DOHH2 (cell line): ENCODE results near the gene SECISBP2.

Experiments
- H3F3A ChIP-seq: fragments of 200-600 bp; sonication (generic), shearing (Covaris generic); 2 replicates; pipeline ENCODE4 v1.6.0; 2016; ENCODE audit warnings: antibody characterized with exemption, mild to moderate bottlenecking; ENCODE audit not compliant: control insufficient read depth, insufficient read depth
- H3K27ac ChIP-seq: fragments of 200-600 bp; sonication (generic); 2 replicates; pipeline ENCODE4 v1.5.1; 2014; ENCODE audit warnings: low read depth, mild to moderate bottlenecking, low read length, moderate library complexity
- H3K27me3 ChIP-seq: fragments of 200-600 bp; sonication (generic); 2 replicates; pipeline ENCODE4 v1.6.1; 2014; ENCODE audit warnings: mild to moderate bottlenecking, low read length, mixed read lengths; ENCODE audit not compliant: control insufficient read depth
- H3K36me3 ChIP-seq: fragments of 200-600 bp; sonication (generic); 2 replicates; pipeline ENCODE4 v1.6.1; 2014; ENCODE audit warnings: mild to moderate bottlenecking, low read length, moderate library complexity, mixed read lengths; ENCODE audit not compliant: control insufficient read depth
- H3K4me1 ChIP-seq: fragments of 200-600 bp; sonication (generic); 2 replicates; pipeline ENCODE4 v1.6.1; 2014; ENCODE audit warnings: mild to moderate bottlenecking, low read length, mixed read lengths; ENCODE audit not compliant: control insufficient read depth
- H3K4me2 ChIP-seq: fragments of 200-600 bp; sonication (generic); 2 replicates; pipeline ENCODE4 v1.6.0; 2014; ENCODE audit warnings: mild to moderate bottlenecking, low read length, moderate library complexity
- H3K4me3 ChIP-seq: fragments of 200-600 bp; sonication (generic); 2 replicates; pipeline ENCODE4 v1.5.1; 2014; ENCODE audit warnings: mild to moderate bottlenecking, low read length, mixed read lengths
- H3K79me2 ChIP-seq: fragments of 200-600 bp; sonication (generic); 2 replicates; pipeline ENCODE4 v1.6.1; 2014; ENCODE audit warnings: mild to moderate bottlenecking, low read length, mixed read lengths; ENCODE audit not compliant: control insufficient read depth
- H3K9me2 ChIP-seq: fragments of 200-600 bp; sonication (generic); replicated peaks from 2 replicates; pipeline ENCODE4 v1.6.1; 2014; ENCODE audit warnings: mild to moderate bottlenecking, low read length, mixed read lengths; ENCODE audit not compliant: control insufficient read depth
- H3K9me3 ChIP-seq: fragments of 200-600 bp; sonication (generic); 2 replicates; pipeline ENCODE4 v1.6.1; 2014; ENCODE audit warnings: antibody characterized with exemption, low read length, mixed read lengths; ENCODE audit not compliant: control insufficient read depth, insufficient read depth
- H4K20me1 ChIP-seq: fragments of 200-600 bp; sonication (generic); 2 replicates; pipeline ENCODE4 v1.6.0; 2014; ENCODE audit warnings: low read depth, mild to moderate bottlenecking, antibody characterized with exemption, low read length, moderate library complexity; ENCODE audit not compliant: control insufficient read depth, insufficient read depth
- CTCF ChIP-seq: fragments of 200-600 bp; sonication (generic); IDR thresholded peaks from one replicate; pipeline ENCODE4 v1.5.1; 2014; ENCODE audit warnings: antibody characterized with exemption, mild to moderate bottlenecking, low read depth, low read length; ENCODE audit not compliant: poor library complexity, severe bottlenecking
- EZH2phosphoT487 ChIP-seq: fragments of 200-600 bp; sonication (generic); IDR thresholded peaks from 2 replicates; pipeline ENCODE4 v1.6.1; 2017; ENCODE audit warnings: borderline replicate concordance, mild to moderate bottlenecking, antibody characterized with exemption, low read length, moderate library complexity, mixed read lengths

The SECISBP2 gene

GRCh38 chr9:89388084-89388867, 70.0 kb downstream of the SECISBP2 start:
- H3K27me3 ChIP-seq, result no peaks in the 10 kb centered on the region
- H3K36me3 ChIP-seq, result no peaks in the 10 kb centered on the region; the same call in none of the 2 replicates
- H3K79me2 ChIP-seq, result no peaks in the 10 kb centered on the region
- no peaks in the 10 kb centered on the region for H4K20me1 ChIP-seq
- no peaks in the 10 kb centered on the region for H3K9me2 ChIP-seq
- no peaks in the 10 kb centered on the region for H3F3A ChIP-seq
- H3K9me3 ChIP-seq, result no peaks in the 10 kb centered on the region
- no peaks in the 10 kb centered on the region for H3K4me1 ChIP-seq
- no peak overlapping the region for H3K4me3 ChIP-seq
- H3K27ac ChIP-seq, result no peak overlapping the region
- no peak overlapping the region for H3K4me2 ChIP-seq
- TF ChIP-seq EZH2phosphoT487, result no peak
- TF ChIP-seq CTCF, result no peak

- Histone ChIP-seq H3K27ac (no peak overlapping the region), H3K4me3 (no peak overlapping the region), H3K36me3 (no peaks in the 10 kb centered on the region; the same call in none of the 2 replicates), H3K4me1 (no peaks in the 10 kb centered on the region), H3K27me3 (no peaks in the 10 kb centered on the region), H3F3A (no peaks in the 10 kb centered on the region), H3K9me3 (no peaks in the 10 kb centered on the region), H3K4me2 (no peak overlapping the region), H3K79me2 (no peaks in the 10 kb centered on the region), H3K9me2 (no peaks in the 10 kb centered on the region), H4K20me1 (no peaks in the 10 kb centered on the region)
- no peak for TF ChIP-seq CTCF
- TF ChIP-seq EZH2phosphoT487, result no peak
These were observed 70.5 kb downstream of the SECISBP2 start for GRCh38 chr9:89388868-89389177.

GRCh38 chr9:89390068-89390555, 71.8 kb downstream of the SECISBP2 start:
- no peak overlapping the region for H3K4me3 ChIP-seq
- H3K27ac ChIP-seq, result no peak overlapping the region
- H3K9me3 ChIP-seq, result no peaks in the 10 kb centered on the region
- no peak overlapping the region for H3K4me2 ChIP-seq
- no peaks in the 10 kb centered on the region for H4K20me1 ChIP-seq
- H3K27me3 ChIP-seq, result no peaks in the 10 kb centered on the region
- no peaks in the 10 kb centered on the region for H3K4me1 ChIP-seq
- H3K36me3 ChIP-seq, result no peaks in the 10 kb centered on the region; the same call in none of the 2 replicates
- H3K79me2 ChIP-seq, result no peaks in the 10 kb centered on the region
- no peaks in the 10 kb centered on the region for H3K9me2 ChIP-seq
- no peak for TF ChIP-seq CTCF
- TF ChIP-seq EZH2phosphoT487, result no peak
- no peaks in the 10 kb centered on the region for H3F3A ChIP-seq
